Fibroblast of mammary gland (primary cell): Measurements from ENCODE around the gene HCFC2.

Experiments
- DNase-seq: peaks from one replicate; pipeline ENCODE4 v3.0.0-alpha.2; 2010; ENCODE audit warnings: low read depth
- H3K4me3 ChIP-seq: 2 replicates; pipeline ENCODE4 v1.5.1; 2011; ENCODE audit warnings: low read depth, mild to moderate bottlenecking, low read length, moderate library complexity; ENCODE audit not compliant: control insufficient read depth
- TF ChIP-seq, protein P1 (sequence below): conservative IDR thresholded peaks from 2 replicates; pipeline ENCODE4 v1.5.1; 2011; ENCODE audit warnings: low read depth, low read length, inconsistent platforms; ENCODE audit not compliant: control insufficient read depth, insufficient read depth

HCFC2 gene

DNA sequence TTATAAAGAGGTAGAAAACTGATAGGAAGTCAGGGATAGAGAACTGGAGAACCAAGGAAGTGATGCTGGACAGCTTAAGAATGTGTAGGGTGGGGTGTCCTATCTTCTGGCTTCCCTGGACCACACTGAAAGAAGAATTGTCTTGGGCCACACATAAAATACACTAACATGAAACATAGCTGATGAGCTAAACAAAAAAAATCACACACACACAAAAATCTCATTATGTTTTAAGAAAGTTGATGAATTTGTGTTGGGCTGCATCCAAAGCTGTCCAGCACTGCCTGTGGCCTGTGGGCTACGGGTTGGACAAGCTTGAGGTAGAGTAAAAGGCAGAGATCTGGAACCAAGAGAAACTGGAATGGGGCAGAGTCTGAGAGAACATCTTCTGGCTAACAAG is 21.8 kb upstream of the HCFC2 start:
- TF ChIP-seq, protein P1, sequence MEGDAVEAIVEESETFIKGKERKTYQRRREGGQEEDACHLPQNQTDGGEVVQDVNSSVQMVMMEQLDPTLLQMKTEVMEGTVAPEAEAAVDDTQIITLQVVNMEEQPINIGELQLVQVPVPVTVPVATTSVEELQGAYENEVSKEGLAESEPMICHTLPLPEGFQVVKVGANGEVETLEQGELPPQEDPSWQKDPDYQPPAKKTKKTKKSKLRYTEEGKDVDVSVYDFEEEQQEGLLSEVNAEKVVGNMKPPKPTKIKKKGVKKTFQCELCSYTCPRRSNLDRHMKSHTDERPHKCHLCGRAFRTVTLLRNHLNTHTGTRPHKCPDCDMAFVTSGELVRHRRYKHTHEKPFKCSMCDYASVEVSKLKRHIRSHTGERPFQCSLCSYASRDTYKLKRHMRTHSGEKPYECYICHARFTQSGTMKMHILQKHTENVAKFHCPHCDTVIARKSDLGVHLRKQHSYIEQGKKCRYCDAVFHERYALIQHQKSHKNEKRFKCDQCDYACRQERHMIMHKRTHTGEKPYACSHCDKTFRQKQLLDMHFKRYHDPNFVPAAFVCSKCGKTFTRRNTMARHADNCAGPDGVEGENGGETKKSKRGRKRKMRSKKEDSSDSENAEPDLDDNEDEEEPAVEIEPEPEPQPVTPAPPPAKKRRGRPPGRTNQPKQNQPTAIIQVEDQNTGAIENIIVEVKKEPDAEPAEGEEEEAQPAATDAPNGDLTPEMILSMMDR = no peak
- H3K4me3 ChIP-seq = no peak overlapping the region
- DNase-seq = no peak

DNA sequence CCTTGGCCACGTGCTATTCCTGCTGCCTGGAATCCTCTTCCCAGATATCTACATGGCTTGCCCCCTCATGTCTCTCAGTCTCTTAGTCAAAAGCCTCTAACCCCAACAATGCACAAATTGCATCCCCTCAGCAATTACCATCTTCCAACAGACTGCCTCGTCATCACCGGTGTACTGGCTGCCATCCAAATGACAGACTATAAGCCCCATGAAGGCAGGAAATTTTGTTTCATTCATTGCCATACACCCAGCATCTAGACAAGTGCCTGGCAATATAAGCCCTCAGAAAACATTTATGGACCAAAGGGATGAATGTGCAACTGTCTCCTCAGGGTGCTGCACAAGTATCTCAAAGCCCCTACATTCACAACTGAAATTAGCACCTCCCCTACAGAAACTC is 20.2 kb upstream of the HCFC2 start:
- TF ChIP-seq, protein P1 = no peak

DNA sequence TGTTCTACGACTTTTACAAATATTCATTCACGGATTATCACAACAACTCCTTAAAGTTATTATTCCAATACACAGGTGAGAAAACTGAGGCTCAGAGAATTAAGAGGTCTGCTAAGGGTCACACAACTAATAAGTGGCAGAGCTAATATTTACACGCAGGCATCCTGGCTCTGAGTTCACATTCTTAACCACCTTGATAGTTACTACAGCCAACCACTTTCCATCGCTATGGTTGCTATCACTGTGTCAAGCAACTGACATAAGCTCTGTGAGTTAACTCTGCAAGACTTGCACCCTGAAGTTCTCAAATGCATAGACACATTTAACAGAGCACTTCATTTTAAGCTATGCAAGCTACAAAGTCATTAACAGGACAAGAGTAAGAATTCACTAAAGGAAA is 18.0 kb upstream of the HCFC2 start:
- TF ChIP-seq, protein P1 = no peak
- H3K4me3 ChIP-seq = no peak overlapping the region
- DNase-seq = no peak

More for the DNA sequence above, 20.2 kb upstream of the HCFC2 start:
- DNase-seq = no peak
- no peak overlapping the region for H3K4me3 ChIP-seq

DNA sequence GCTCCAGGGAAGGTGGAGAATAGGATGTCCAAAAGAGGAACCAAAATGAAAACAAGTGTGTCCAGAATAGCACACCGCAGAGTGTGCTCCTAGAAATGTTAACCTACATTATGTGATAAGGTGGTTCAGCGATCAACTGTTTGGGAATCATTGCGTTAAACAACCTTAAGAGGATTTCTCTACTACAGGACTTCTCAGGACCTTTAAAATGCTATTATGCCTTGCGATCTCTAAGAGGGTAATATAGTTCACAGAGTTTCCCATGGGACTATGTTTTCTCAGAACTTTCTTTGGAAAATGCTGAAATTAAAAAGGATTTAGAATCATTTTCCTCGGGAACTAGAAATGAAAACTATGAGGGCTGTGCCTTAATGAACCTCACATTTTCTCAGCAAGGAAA is 16.2 kb upstream of the HCFC2 start:
- TF ChIP-seq, protein P1 = no peak
- no peak for DNase-seq
- H3K4me3 ChIP-seq = no peak overlapping the region

DNA sequence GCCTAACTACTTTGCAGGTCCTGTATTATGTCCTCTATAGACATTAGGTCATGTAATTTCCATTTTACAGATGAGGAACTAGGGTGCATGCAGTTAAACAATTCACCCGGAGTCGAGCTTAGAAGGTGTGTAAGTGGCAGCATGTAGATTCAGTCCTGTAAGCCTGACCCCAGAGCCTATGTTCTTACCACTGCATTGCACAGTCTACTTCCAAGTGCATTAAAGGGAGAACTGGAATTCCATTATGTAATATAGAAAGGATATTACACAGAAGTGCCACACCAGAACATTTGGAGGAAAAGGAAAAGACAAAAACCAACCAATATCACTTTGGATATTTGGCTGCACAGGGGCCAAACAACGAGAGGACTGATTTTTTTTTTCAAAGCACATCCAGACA is 15.5 kb upstream of the HCFC2 start:
- TF ChIP-seq, protein P1 = no peak
- peak overlapping the region; percentile 66 for H3K4me3 ChIP-seq
- no peak for DNase-seq

DNA sequence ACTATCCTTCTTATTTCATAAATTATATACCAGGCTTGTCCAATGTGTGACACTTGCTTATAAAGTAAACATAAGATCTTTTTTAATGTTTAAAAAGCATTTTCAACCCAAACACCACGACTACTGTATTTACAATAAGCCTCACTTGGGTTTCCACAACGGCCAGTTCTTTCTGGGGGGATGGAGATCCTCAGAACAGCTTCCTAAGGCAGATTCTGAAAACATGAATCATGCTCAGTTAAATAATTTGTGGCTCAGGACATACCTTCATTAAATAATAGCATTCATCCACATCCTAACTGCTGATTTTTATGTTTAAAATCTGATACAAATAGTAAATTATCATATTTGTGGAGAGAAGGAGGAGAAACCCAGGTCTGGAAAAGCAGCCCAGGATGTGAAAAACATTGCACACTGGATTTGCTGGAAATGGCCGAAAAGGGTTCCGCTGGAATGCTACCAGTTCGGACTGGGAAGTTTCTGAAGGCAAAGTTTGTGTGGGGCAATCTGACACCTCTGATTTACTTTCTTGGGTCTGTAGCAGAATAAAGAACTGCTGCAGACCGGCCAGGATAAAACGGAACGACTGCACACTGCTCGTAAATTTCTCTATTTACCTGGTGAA is 14.9 kb upstream of the HCFC2 start:
- peak overlapping the region; percentile 66 for H3K4me3 ChIP-seq
- TF ChIP-seq, protein P1 = no peak
- DNase-seq = peak; percentile 58
